MM.1S (cell line): ENCODE measurements around the gene C4A.

Experiments
- EZH2 ChIP-seq: fragments of 300-600 bp; sonication (generic); optimal IDR thresholded peaks from 2 replicates; pipeline ENCODE3; 2017; ENCODE audit warnings: low read depth, mild to moderate bottlenecking, antibody characterized with exemption, low read length, mixed read lengths
- EZH2phosphoT487 ChIP-seq: fragments of 300-600 bp; sonication (generic); IDR thresholded peaks from 2 replicates; pipeline ENCODE4 v1.6.1; 2018; ENCODE audit warnings: antibody characterized with exemption, low read length
- TF ChIP-seq, protein P1 (sequence below): fragments of 300-600 bp; sonication (generic); IDR thresholded peaks from 2 replicates; pipeline ENCODE4 v1.5.1; 2016; ENCODE audit warnings: antibody characterized with exemption, low read length, mixed read lengths

DNA sequence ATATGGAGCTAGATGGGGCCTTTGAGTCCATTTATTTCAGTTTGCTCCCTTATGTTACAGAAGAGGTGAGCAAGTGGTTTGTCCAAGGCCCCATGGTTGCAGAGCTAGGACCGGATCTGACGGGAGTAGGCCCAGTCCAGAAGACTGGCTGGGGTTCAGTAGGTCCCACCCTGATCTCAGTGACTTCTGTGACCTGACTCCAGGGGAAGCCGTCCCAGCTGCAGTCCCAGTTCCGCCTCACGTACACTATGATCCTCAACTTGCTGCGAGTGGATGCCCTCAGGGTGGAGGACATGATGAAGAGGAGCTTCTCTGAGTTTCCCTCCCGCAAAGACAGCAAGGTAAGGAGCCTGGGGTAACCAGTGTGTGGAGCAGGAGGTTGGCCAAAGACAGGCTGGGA is 15.4 kb upstream of the C4A start:
- TF ChIP-seq, protein P1, sequence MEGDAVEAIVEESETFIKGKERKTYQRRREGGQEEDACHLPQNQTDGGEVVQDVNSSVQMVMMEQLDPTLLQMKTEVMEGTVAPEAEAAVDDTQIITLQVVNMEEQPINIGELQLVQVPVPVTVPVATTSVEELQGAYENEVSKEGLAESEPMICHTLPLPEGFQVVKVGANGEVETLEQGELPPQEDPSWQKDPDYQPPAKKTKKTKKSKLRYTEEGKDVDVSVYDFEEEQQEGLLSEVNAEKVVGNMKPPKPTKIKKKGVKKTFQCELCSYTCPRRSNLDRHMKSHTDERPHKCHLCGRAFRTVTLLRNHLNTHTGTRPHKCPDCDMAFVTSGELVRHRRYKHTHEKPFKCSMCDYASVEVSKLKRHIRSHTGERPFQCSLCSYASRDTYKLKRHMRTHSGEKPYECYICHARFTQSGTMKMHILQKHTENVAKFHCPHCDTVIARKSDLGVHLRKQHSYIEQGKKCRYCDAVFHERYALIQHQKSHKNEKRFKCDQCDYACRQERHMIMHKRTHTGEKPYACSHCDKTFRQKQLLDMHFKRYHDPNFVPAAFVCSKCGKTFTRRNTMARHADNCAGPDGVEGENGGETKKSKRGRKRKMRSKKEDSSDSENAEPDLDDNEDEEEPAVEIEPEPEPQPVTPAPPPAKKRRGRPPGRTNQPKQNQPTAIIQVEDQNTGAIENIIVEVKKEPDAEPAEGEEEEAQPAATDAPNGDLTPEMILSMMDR = no peak
- no peak for TF ChIP-seq EZH2
- no peak for TF ChIP-seq EZH2phosphoT487
